Measurements from ENCODE around the gene ATP9B. TPM values are rescaled to one million over a fixed set of nuclear protein-coding genes. Genes with fewer than 3 reads are reported as not detected.

ATP9B gene
- total and polyA plus RNA-seq, 5 donors = 9.0 to 24.0 (median 21.7) TPM

GRCh38 chr18:79426376-79427300 is 357.4 kb downstream of the ATP9B start:
- Histone ChIP-seq H3K27me3 (ENCODE audit: control insufficient read depth, insufficient read depth) (no peaks in the 10 kb centered on the region), H3K4me3 (ENCODE audit: low read length) (no peak overlapping the region), H3K4me1 (ENCODE audit: control insufficient read depth, insufficient read depth, low read length) (no peaks in the 10 kb centered on the region), H3K9me3 (ENCODE audit: control insufficient read depth, low read length) (no peaks in the 10 kb centered on the region), H3K27ac (ENCODE audit: low read length) (no peak overlapping the region)
- intact Hi-C loops (cut with DNase I) = no loop called here
- ATAC-seq = no peak
- DNase-seq = peak in 2 of 3 donors; percentile 52 to 57
- 90% methylated on average over 37 of the region's 37 CpGs for WGBS

- Histone ChIP-seq H3K27me3 (ENCODE audit: control insufficient read depth, insufficient read depth) (no peaks in the 10 kb centered on the region), H3K9me3 (ENCODE audit: control insufficient read depth, low read length) (no peaks in the 10 kb centered on the region), H3K4me3 (ENCODE audit: low read length) (no peak overlapping the region), H3K27ac (ENCODE audit: low read length) (no peak overlapping the region), H3K4me1 (ENCODE audit: control insufficient read depth, insufficient read depth, low read length) (no peaks in the 10 kb centered on the region)
- intact Hi-C loops (cut with DNase I) = no loop called here
- DNase-seq (peak in 2 of 3 donors; percentile 61 to 66), ATAC-seq (no peak)
- 76% methylated on average over 29 of the region's 29 CpGs for WGBS
Measured at GRCh38 chr18:79427368-79428225, 358.4 kb downstream of the ATP9B start.

Other genes starting within 250 kb of the ATP9B start
- gene SALL3, start 89.6 kb upstream of the ATP9B start, total RNA-seq = 1 to 10 TPM in 3 of 4 donors, under 1 TPM in 1; 0.68 to 3.1 (median 1.2) TPM
- gene SALL3, start 89.6 kb upstream of the ATP9B start, polyA plus RNA-seq = 0.14 TPM